IPS DF 19.7 (cell line): Measurements from ENCODE around the gene KRTAP4-11.
"Not testable (repeated sequence)": the region's sequence is repeated elsewhere in the genome, so short reads cannot be mapped to it uniquely, and the experiment has no call there.

Experiments used
- DNase-seq: peaks from one replicate; pipeline ENCODE4 v3.0.0-alpha.2; 2013; ENCODE audit warnings: low read depth, low spot score

The KRTAP4-11 gene

GRCh38 chr17:41084100-41084856, 33.9 kb downstream of the KRTAP4-11 start, which contains the start of gene KRTAP4-7:
KRTAP4-7 (plus strand) TSS chr17:41084150; CDS start chr17:41084207, 57 bp downstream.
- DNase-seq = not testable (repeated sequence)

GRCh38 chr17:41083427-41083826, 34.7 kb downstream of the KRTAP4-11 start:
- not testable (repeated sequence) for DNase-seq

GRCh38 chr17:41082626-41083025, 35.5 kb downstream of the KRTAP4-11 start:
- DNase-seq = no peak

- DNase-seq = no peak
Measured at GRCh38 chr17:41076788-41077187, 41.4 kb downstream of the KRTAP4-11 start.

- DNase-seq = no peak
Measured at GRCh38 chr17:41073676-41074075, 44.5 kb downstream of the KRTAP4-11 start.

- DNase-seq = no peak
Measured at GRCh38 chr17:41071606-41072360, 46.4 kb downstream of the KRTAP4-11 start.

- no peak for DNase-seq
Measured at GRCh38 chr17:41069031-41069430, 49.1 kb downstream of the KRTAP4-11 start.

GRCh38 chr17:41067281-41067680, 50.9 kb downstream of the KRTAP4-11 start:
- DNase-seq = no peak
